HL-60 (cell line): ENCODE data around the gene SLC7A14.

ENCODE experiments used
- DNase-seq, 2 experiments: peaks; one replicate each; pipeline ENCODE4 v3.0.0-alpha.2; 2010 to 2020; ENCODE audit warnings: low read depth in 1 of 2, low spot score in 1 of 2
- H3K27ac ChIP-seq: fragments of 250-450 bp; sonication (Bioruptor Pico); replicated peaks from 2 replicates; pipeline ENCODE4 v1.5.1; 2020; ENCODE audit warnings: mild to moderate bottlenecking, moderate library complexity
- H3K27me3 ChIP-seq: fragments of 250-450 bp; sonication (Bioruptor Pico); 2 replicates; pipeline ENCODE4 v1.5.1; 2021; ENCODE audit warnings: mild to moderate bottlenecking, moderate library complexity; ENCODE audit not compliant: insufficient read depth, poor library complexity, severe bottlenecking
- H3K4me3 ChIP-seq: replicated peaks from 2 replicates; pipeline ENCODE4 v1.5.1; 2011; ENCODE audit warnings: mild to moderate bottlenecking, control low read depth, low read length; ENCODE audit not compliant: insufficient read depth
- GABPA ChIP-seq: IDR thresholded peaks from 2 replicates; pipeline ENCODE4 v1.6.1; 2012; ENCODE audit warnings: low read depth
- POLR2AphosphoS5 ChIP-seq: IDR thresholded peaks from 2 replicates; pipeline ENCODE4 v1.6.1; 2012; ENCODE audit warnings: low read depth
- REST ChIP-seq: IDR thresholded peaks from 2 replicates; pipeline ENCODE4 v1.6.1; 2012; ENCODE audit warnings: low read depth; ENCODE audit not compliant: insufficient replicate concordance
- SPI1 ChIP-seq: IDR thresholded peaks from 2 replicates; pipeline ENCODE4 v1.6.1; 2012; ENCODE audit warnings: low read depth, mild to moderate bottlenecking, borderline replicate concordance
- TF ChIP-seq, protein P1 (sequence below): IDR thresholded peaks from one replicate; pipeline ENCODE4 v1.5.1; 2011; ENCODE audit warnings: low read length, control low read depth, inconsistent platforms; ENCODE audit not compliant: insufficient read depth

Gene SLC7A14

GRCh38 chr3:170463011-170463410 lies 122.9 kb downstream of the SLC7A14 start:
- Histone ChIP-seq H3K27me3 (peaks cover 7% of the 10 kb centered on the region), H3K4me3 (no peak overlapping the region), H3K27ac (no peak overlapping the region)
- DNase-seq = no peak
- TF ChIP-seq SPI1 (no peak), GABPA (no peak), POLR2AphosphoS5 (no peak), REST (no peak)
- TF ChIP-seq, protein P1, sequence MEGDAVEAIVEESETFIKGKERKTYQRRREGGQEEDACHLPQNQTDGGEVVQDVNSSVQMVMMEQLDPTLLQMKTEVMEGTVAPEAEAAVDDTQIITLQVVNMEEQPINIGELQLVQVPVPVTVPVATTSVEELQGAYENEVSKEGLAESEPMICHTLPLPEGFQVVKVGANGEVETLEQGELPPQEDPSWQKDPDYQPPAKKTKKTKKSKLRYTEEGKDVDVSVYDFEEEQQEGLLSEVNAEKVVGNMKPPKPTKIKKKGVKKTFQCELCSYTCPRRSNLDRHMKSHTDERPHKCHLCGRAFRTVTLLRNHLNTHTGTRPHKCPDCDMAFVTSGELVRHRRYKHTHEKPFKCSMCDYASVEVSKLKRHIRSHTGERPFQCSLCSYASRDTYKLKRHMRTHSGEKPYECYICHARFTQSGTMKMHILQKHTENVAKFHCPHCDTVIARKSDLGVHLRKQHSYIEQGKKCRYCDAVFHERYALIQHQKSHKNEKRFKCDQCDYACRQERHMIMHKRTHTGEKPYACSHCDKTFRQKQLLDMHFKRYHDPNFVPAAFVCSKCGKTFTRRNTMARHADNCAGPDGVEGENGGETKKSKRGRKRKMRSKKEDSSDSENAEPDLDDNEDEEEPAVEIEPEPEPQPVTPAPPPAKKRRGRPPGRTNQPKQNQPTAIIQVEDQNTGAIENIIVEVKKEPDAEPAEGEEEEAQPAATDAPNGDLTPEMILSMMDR = no peak

DNA sequence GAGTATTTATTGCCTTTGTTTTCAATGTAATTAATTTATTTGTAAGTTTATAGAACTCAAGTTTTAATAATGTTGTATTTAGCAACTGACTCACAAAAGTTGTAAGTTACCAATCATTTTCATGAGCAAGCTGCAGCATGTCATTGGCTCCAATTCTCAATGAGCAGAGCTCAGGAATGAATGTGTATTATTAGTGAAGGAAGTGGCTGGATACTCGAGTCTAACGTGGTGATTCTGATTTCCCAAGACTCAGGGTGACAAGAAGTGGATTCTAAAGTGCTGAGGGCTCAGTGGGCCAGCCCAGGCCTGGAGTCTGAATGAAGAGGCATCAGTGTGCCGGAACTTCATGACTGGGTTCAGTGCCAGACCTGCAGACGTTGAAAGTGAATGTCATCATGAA lies 127.6 kb downstream of the SLC7A14 start:
- no peak for TF ChIP-seq GABPA
- TF ChIP-seq REST = no peak
- no peak for TF ChIP-seq SPI1
- no peak for TF ChIP-seq POLR2AphosphoS5
- TF ChIP-seq, protein P1 = no peak
- Histone ChIP-seq H3K4me3 (no peak overlapping the region), H3K27me3 (peaks cover 4% of the 10 kb centered on the region), H3K27ac (no peak overlapping the region)
- no peak for DNase-seq

GRCh38 chr3:170454509-170454908 lies 131.4 kb downstream of the SLC7A14 start:
- Histone ChIP-seq H3K27me3 (peaks cover 5% of the 10 kb centered on the region), H3K27ac (no peak overlapping the region), H3K4me3 (no peak overlapping the region)
- no peak for DNase-seq
- no peak for TF ChIP-seq SPI1
- no peak for TF ChIP-seq POLR2AphosphoS5
- TF ChIP-seq REST = no peak
- TF ChIP-seq, protein P1 = no peak
- no peak for TF ChIP-seq GABPA
